Mesodermal cell (in vitro differentiated cells): Measurements from ENCODE around the gene TIRAP. TPM values are rescaled to one million over a fixed set of nuclear protein-coding genes. Genes with fewer than 3 reads are reported as not detected.
"Not testable (repeated sequence)": the region's sequence is repeated elsewhere in the genome, so short reads cannot be mapped to it uniquely, and the experiment has no call there.

Experiments used
- H3K27ac ChIP-seq: 2 replicates; pipeline ENCODE4 v1.7.0; 2013; ENCODE audit warnings: mild to moderate bottlenecking, low read depth, low read length, moderate library complexity; ENCODE audit not compliant: severe bottlenecking
- H3K36me3 ChIP-seq: 2 replicates; pipeline ENCODE4 v1.7.1; 2013; ENCODE audit warnings: mild to moderate bottlenecking, low read length, moderate library complexity; ENCODE audit not compliant: control insufficient read depth, insufficient read depth
- H3K4me1 ChIP-seq: one replicate; pipeline ENCODE4 v1.7.1; 2013; ENCODE audit warnings: mild to moderate bottlenecking, low read length; ENCODE audit not compliant: insufficient read depth, control insufficient read depth, poor library complexity, severe bottlenecking
- H3K4me3 ChIP-seq: 2 replicates; pipeline ENCODE4 v1.7.0; 2013; ENCODE audit warnings: low read length, control low read depth, mild to moderate bottlenecking; ENCODE audit not compliant: insufficient read depth, poor library complexity, severe bottlenecking; ENCODE audit errors: extremely low read depth
- H3K9me3 ChIP-seq: 2 replicates; pipeline ENCODE4 v1.7.1; 2013; ENCODE audit warnings: mild to moderate bottlenecking, low read length, moderate library complexity; ENCODE audit not compliant: control insufficient read depth
- WGBS, 2 experiments: methylation state at CpG; one replicate each; pipeline ENCODE4 v1.1.5; 2013; ENCODE audit warnings: missing lambda C conversion rate in 2 of 2; ENCODE audit not compliant: insufficient coverage in 2 of 2; 5-methylcytosine and 5-hydroxymethylcytosine counted together
- polyA plus RNA-seq, 2 experiments: library from polyadenylated mRNA; stranded (reverse); fragments of 50-300 nt; gene quantifications; one replicate each; pipeline ENCODE4 v1.2.3, GENCODE V29; 2013

Gene TIRAP, protein sequence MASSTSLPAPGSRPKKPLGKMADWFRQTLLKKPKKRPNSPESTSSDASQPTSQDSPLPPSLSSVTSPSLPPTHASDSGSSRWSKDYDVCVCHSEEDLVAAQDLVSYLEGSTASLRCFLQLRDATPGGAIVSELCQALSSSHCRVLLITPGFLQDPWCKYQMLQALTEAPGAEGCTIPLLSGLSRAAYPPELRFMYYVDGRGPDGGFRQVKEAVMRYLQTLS
- 5.6 TPM for polyA plus RNA-seq (2013, experiment 1 of 2)
- polyA plus RNA-seq (2013, experiment 2 of 2): 5.1 TPM

DNA sequence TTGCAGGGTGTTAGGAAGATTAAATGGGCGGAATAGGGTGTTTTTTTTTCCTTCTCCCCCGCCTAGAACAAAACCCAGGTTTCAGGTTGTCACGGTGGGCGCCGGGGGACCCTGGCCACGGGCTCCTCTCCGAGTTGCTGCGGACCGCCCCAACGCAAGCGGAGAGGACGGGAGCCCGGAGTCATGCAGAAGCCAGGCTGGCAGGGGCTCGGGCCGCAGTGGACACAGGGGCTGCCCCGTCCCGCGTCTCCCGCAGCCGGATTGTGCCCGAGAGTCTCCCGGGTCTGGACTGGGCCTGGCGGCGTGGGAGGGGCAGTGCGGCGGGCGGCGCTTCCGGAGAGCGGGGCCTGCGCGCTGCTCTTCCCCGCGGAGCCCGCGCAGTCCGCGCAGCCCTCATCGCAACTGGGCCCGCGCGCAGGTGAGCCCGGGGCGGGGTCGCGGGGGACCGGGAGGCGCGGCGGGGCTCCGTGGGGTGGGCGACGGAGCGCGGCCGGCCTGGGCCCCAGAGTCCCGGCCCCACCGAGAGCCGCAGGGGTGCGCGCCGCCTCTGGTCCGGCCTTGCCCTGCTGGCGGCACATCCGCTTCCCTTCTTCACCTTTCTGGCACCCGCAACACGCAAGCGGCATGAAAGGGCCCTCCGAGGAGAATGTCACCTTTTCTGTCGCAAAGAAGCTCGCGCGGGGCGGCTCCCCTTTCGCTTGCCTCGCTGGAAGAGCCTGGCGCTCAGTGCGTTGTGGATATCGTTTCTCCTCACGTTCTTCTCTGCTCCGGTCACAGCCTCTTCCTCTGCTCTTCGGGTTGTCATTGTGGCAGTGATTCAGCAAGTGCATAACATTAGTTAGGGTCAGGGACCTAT is at the start of gene TIRAP:
TIRAP (plus strand) TSS at position 358 of the 856 bp plus-strand sequence. CDS start 7,802 bp downstream, outside the sequence.
- 1% methylated on average over 49 to 70 of the region's 82 CpGs for WGBS, 2 experiments
- Histone ChIP-seq H3K4me3 (peak within 1 kb of the TSS; percentile 52), H3K4me1 (no peaks in the 10 kb centered on the region), H3K9me3 (no peaks in the 10 kb centered on the region), H3K36me3 (peaks cover 8% of the 10 kb centered on the region), H3K27ac (peak within 1 kb of the TSS; percentile 24)

DNA sequence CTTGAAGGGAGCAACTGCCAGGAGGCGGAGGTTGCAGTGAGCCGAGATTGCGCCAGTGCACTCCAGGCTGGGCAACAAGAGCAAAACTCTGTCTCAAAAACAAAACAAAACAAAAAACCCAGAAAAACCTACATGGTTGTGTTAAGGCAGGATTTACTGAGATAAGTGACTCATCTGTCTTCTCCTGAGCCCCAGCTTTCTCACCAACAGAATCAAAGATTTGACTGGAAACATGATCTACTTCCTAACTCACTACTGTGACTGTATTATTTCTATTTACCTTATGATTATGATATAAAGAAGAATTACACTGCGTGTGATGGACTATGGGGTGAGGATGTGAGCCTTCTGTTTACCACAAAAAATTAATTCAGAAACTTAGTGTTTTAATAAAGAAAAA is 49.5 kb upstream of the TIRAP start:
- peaks cover 19% of the 10 kb centered on the region for H3K36me3 ChIP-seq
- WGBS, 2 experiments: no CpG with 5 or more reads among the region's 4 CpGs
- H3K9me3 ChIP-seq: no peaks in the 10 kb centered on the region
- peaks cover 4% of the 10 kb centered on the region for H3K4me1 ChIP-seq
- no peak overlapping the region for H3K27ac ChIP-seq
- H3K4me3 ChIP-seq: no peak overlapping the region

DNA sequence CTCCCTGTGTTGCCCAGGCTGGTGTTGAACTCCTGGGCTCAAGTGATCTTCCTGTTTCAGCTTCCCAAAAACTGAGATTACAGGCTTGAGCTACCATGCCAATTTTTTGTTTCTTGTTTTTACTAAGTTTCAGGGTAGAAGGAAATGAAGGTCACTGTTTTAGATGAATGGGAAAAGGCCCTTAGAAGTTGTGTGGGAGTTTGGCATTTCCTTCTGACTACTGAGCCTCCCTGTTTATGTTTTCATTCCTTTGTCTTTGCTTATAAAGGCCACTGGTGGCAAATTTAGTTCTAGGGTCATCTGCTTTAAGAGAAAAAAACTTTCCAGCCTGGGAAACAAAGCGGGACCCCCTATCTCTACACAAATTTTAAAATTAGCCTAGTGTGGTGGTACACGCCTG is 36.3 kb upstream of the TIRAP start:
- H3K36me3 ChIP-seq: peaks cover 56% of the 10 kb centered on the region
- no peaks in the 10 kb centered on the region for H3K4me1 ChIP-seq
- H3K27ac ChIP-seq: peak overlapping the region; percentile 43
- 83 to 100% methylated on average over 1 of the region's 2 CpGs for WGBS, 2 experiments
- no peak overlapping the region for H3K4me3 ChIP-seq
- H3K9me3 ChIP-seq: no peaks in the 10 kb centered on the region

DNA sequence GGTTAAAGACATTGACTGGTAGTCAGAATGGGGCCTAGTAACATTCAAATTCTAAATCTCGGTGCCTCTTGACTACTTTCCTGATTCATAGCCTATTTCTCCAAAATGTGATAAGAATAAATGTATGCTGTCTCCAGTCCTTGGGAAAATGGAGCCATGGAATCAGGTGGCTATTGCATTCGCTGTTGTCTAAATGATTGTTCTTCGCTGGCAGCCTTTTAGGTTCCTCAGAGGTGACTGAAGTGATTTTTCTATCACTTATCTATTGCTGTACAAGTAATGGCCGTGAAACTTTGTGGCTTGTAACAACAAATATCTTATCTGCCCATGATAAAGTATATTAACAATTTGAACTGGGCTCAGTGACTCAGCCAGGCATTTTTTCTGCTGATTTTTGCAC is 29.6 kb upstream of the TIRAP start:
- Histone ChIP-seq H3K36me3 (peaks cover 64% of the 10 kb centered on the region), H3K27ac (no peak overlapping the region)
- WGBS, 2 experiments: 100% methylated on average over 2 of the region's 4 CpGs; no CpG with 5 or more reads in 1 of the 2 experiments

DNA sequence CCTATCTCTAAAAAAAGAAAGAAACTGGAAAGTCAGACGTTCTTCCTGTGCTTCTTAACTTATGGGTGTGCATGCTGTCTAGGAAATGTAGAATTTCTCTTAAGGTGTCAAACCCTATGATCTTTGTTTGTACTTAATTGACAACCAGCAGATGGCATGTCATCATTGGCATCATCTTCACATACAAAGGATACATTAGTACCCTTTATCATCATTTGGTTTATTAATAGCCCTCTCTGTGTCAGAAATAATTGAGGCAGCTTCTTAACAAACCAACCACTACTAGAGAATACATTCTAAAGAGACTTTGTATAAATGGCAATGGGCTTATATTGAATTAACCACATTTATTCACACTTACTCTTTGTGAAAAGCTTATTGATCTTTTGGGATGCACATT is 28.1 kb upstream of the TIRAP start:
- no peaks in the 10 kb centered on the region for H3K4me1 ChIP-seq
- H3K36me3 ChIP-seq: peaks cover 65% of the 10 kb centered on the region
- H3K4me3 ChIP-seq: no peak overlapping the region
- H3K27ac ChIP-seq: no peak overlapping the region
- no peaks in the 10 kb centered on the region for H3K9me3 ChIP-seq
- no CpG with 5 or more reads among the region's 1 CpG for WGBS, 2 experiments

More for the DNA sequence above, 29.6 kb upstream of the TIRAP start:
- Histone ChIP-seq H3K9me3 (no peaks in the 10 kb centered on the region), H3K4me1 (no peaks in the 10 kb centered on the region), H3K4me3 (no peak overlapping the region)

DNA sequence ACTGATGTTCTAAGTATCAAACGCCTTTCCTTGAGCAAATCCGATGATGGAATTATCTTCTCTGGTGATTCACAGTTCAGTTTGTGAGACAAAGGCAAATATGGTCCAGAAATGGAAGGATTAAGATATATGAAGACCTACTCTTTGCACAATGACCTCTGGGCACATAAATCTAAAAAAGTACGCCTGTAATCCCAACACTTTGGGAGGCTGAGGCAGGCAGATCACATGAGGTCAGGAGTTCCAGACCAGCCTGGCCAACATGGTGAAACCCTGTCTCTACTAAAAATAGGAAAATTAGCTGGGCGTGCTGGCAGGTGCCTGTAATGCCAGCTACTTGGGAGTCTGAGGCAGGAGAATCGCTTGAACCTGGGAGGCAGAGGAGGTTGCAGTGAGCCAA is 27.4 kb upstream of the TIRAP start:
- H3K27ac ChIP-seq: not testable (repeated sequence)
- WGBS, 2 experiments: 94% methylated on average over 3 of the region's 5 CpGs
- H3K36me3 ChIP-seq: peaks cover 64% of the 10 kb centered on the region

DNA sequence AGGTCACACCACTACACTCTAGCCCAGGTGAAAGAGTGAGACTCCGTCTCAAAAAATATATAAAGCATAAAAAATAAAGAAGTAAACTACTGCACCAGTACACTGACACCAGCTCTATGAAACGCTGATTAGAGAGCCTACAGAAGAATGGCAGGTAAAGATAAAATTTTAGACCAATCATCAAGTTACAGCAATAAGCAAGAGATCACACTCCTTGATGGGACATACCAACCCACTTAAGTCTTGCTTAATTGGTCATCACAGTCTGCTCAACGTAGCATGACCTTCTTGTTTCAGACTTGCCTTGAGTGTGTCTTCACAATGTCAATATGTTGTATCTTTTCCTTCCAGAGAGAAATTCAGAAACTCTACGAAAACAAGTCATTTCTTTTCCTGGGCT is 26.7 kb upstream of the TIRAP start:
- 86 to 94% methylated on average over 2 of the region's 4 CpGs for WGBS, 2 experiments
- H3K27ac ChIP-seq: no peak overlapping the region
- peaks cover 63% of the 10 kb centered on the region for H3K36me3 ChIP-seq
- H3K9me3 ChIP-seq: no peaks in the 10 kb centered on the region
- no peak overlapping the region for H3K4me3 ChIP-seq
- no peaks in the 10 kb centered on the region for H3K4me1 ChIP-seq

More for the DNA sequence above, 27.4 kb upstream of the TIRAP start:
- not testable (repeated sequence) for H3K9me3 ChIP-seq, H3K4me3 ChIP-seq, H3K4me1 ChIP-seq

DNA sequence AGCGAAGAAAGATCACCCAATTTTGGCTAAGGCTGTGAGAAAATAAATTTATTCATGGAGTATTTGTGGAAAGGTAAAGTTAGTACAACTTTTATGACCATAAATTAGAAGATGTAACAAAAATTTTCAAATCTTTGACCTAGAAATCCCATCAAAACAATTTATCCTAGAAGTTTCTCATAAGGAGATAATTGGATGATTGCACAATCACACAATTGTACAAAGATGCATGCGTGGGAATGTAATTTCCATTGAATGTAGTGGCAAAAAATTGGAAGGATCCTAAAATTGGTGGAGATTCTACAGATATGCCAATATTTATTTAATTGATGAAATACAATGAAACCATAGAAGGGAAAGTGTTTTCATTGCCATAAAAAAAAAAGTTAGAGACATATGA is 25.7 kb upstream of the TIRAP start:
- H3K4me1 ChIP-seq: no peaks in the 10 kb centered on the region
- no peaks in the 10 kb centered on the region for H3K9me3 ChIP-seq
- H3K4me3 ChIP-seq: no peak overlapping the region
- peaks cover 65% of the 10 kb centered on the region for H3K36me3 ChIP-seq
- no CpG with 5 or more reads among the region's 2 CpGs for WGBS, 2 experiments
- no peak overlapping the region for H3K27ac ChIP-seq

DNA sequence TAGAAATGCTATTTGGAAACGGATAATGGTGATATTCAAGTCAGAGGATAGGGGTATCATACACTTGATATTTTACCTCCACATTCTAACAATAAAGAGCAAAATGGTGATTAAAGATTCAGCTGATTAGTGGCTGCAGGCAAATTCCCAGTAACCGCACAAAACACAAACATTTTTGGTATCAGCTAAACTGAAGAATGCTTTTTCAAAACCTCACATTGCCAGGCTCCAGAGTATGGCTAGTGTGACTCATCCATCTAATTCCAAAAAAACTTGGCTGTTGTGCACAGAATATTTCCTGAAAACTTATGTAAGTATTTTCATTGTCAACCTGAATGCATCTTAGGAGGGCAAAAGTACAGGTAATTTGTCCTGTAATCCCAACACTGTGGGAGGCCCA is 25.1 kb upstream of the TIRAP start:
- Histone ChIP-seq H3K36me3 (peaks cover 66% of the 10 kb centered on the region), H3K9me3 (no peaks in the 10 kb centered on the region), H3K4me3 (no peak overlapping the region), H3K4me1 (no peaks in the 10 kb centered on the region), H3K27ac (no peak overlapping the region)
- 100% methylated on average over 1 of the region's 2 CpGs; no CpG with 5 or more reads in 1 of the 2 experiments for WGBS, 2 experiments

DNA sequence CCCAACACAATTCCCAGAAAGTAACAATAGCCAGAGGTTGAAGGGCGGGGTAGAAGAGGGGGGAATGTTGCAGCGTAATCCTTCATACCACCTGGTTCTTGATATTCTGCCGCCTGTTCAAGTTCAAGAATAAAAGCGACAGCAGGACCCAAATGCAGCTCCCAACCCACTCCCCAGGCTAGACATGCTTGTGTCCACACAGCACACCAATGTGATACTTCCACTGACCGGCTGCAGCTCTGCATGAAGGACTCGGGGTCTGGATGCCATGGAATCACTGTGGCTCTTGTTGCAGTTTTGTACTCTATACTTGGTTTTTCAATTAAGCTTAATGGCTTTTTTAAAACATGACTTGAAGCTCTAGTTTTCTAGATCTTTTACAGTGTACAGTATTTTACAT is 20.7 kb upstream of the TIRAP start:
- no peak overlapping the region for H3K27ac ChIP-seq
- WGBS, 2 experiments: 100% methylated on average over 4 to 5 of the region's 6 CpGs
- H3K9me3 ChIP-seq: no peaks in the 10 kb centered on the region
- peaks cover 76% of the 10 kb centered on the region for H3K36me3 ChIP-seq
- H3K4me3 ChIP-seq: no peak overlapping the region
- H3K4me1 ChIP-seq: peaks cover 1% of the 10 kb centered on the region

DNA sequence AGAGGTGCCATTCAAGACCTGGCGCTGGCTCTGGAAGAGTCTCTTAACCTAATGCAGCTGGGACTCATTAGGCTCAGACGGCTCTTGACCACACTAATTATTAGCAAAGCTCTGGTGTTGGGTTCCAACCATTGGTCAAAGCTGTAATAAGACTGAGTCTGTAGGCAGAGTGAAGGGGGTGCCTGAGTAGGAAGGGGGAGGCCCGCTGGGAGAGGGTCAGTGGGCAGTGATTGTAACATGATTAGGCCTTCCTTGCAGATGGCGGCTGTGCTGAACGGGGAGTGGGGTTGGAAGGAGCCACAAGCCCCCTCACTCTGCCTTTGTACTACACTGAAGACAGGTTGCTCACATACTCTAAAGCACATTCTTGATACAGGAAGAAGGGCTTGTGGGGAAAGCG is 19.4 kb upstream of the TIRAP start:
- Histone ChIP-seq H3K27ac (no peak overlapping the region), H3K36me3 (peaks cover 71% of the 10 kb centered on the region), H3K4me1 (peaks cover 7% of the 10 kb centered on the region), H3K4me3 (no peak overlapping the region), H3K9me3 (no peaks in the 10 kb centered on the region)
- WGBS, 2 experiments: 94 to 95% methylated on average over 3 to 5 of the region's 6 CpGs
